SW480 (cell line): ENCODE data around the gene OPCML.

Experiments used
- DNase-seq: peaks from one replicate; pipeline ENCODE4 v3.0.0-alpha.2; 2016; ENCODE audit warnings: low spot score

OPCML gene

DNA sequence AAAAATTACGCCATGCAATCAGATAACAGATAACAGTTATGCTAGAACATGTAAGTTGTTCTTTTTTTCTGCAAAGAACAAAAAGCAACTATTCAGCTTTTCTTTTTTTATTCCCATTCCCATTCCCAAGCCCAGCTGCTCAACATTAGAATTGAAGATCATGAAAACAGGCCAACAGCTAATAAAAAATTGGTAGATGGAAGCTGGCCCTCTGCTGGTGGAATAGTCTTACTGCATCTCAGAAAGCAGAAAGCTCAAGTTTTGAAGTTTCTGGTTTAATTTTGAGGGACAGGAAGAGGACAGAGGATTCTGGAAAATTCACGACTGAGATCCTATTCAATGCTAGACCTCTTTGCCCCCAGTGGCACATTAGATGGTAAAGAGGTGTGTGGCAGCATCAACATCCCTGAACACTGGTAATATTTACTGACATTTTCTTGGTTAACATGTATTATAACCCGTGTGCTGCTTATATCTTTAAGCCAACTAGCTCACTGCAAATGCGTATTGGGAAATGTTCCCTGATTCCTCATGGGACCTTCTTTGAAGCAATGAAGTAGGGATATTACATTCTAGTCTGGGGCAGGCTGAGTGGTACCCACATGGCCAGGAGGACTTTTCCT is 591.2 kb downstream of the OPCML start:
- DNase-seq: peak; percentile 16

DNA sequence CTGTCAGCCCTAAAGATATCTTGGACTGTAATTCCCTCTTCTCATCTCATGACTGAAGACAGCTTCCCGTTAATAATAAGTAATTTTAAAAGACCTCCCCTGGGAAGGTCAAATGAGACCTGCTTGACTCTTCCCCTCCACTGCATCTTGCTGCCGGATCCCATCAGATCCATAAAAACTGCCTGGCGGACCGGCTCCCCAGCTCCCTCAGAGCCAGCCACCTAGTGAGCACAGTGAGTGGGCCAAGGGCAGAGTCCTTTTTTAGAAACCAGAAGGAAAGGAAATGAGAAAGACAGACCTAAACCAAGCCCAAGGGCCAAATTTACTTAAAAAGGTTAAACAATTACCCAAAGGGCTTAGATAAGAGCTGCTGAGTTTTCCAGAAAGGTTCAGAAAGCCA is 595.3 kb downstream of the OPCML start:
- no peak for DNase-seq

DNA sequence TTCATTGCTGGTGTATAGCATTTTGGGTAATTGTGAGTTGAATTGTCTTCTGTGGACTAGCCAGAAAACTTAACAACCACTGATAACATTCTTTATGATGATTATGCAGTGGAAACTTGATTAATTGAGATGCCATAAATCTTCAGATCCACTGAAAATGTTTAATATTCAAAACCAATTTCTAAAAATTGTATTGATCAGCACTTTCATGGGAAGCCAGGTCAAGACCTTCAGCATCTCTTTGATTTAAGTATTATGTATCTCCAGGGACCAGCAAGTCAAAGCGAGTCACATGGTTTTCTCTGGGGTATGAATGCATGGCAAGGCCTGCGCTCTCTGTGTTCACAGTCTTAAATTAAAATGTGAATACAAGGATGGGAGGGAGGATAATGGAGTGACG is 596.9 kb downstream of the OPCML start:
- DNase-seq: no peak

DNA sequence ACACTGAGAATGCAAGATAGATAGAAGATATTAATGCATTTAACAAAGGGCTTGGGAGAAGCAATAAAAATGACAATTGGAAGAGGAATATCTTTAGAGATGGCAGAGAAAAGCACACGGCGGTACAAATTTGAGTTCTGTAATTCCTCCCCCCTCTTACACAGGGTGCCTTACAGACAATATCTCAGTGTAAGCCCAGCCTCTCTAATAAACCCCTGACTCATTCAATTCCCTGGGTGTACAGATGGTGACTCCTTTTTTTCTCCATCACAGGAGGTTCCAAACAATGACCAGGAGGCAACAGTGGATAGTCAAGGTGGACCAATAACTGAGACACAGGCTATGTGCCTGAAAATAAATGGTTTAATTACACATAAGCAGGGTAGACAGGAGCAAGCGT is 598.6 kb downstream of the OPCML start:
- DNase-seq: no peak

DNA sequence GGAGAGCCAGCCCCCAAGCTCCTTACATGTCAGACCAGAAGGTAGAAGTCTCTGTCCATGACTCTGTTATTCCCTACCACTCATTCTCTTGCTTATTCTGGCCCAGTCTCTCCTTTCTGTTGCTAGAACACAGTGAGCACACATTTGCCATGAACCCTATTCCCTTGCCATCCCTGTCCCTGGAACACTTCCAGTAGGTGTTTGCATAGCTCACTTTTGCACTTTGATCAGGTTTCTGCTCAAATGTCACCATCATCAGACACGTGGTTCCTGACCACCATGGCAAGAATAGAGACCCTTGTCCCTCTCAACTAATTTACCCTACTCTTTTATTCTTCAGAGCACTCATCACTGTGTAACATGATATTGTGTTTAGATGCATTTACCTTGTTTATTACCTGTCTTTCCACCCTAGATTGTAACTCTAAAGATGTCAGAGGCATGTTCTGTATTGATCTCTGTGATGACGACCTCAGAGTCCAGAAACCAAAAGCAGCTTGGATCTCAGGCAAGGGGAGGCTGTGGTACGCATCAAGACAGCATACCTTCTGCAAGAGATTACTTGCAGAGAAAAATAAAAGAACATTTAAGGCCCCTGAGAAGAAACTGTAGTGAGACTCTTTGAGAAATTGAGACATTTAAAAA is 606.4 kb downstream of the OPCML start:
- no peak for DNase-seq

DNA sequence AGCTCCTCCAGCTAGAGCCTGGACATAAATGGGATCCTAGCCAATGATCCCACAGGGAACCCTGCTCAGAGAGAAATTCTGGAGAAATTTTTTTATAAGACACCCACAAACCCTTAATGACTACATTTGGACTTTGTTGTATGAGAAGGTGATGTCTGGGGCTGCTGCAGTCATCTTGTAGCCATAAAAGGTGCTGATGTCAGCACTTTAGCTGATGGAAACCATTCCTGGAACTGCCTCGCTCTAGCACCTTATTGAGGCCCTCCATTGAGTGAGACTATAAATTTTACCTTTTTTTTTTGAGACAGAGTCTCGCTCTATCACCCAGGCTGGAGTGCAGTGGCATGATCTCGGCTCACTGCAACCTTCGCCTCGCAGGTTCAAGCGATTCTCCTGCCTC is 610.7 kb downstream of the OPCML start:
- DNase-seq: no peak

DNA sequence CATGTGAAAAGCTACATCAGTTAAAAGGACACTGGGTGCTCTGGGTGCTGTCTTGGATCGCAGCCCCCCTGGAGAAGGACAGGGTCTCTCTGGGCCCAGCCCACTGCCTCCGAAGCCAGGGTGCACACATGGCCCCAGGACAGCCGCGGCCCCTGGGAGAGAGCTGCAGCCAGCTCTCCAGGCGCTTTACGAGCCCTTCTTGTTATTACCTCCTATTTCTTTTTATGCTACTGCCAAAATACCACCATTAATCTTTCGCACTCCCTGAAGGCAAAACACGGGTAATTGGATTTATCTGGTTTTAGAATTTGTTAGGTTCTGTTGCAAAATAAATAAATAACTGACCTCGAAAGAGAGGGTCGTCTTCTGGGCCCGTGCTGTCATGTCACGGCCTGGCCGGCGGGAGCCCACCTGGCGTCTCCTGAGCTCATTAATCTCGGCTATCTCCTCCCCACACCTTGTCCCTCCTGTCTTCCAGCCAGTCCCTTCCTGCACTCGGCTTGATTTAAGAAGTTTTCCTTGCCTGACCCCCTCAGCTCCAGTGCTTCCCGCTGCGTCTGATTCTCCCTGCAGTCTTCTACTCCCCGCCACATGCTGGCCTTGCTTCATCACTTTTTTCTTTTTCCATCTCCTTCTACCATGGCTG is 611.7 kb downstream of the OPCML start:
- DNase-seq: no peak

DNA sequence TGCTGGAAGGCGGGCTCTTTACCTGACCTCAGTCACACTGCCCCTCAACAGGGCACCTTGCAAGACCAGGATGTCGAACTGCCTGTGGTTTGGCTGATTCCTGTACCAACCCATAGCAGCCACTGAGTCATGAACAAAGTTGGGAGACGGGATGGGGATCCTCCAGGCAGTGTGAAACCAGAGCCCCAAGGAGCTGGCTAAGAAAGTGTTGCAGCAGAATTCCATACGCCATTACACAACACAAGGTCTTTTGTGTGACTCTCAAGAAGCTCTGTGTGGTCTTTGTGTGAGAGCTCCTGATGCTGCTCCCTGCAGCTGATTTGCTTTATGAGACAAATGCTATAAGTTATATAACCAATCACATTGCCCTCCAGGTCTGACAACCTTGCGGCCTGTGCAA is 617.7 kb downstream of the OPCML start:
- DNase-seq: no peak

DNA sequence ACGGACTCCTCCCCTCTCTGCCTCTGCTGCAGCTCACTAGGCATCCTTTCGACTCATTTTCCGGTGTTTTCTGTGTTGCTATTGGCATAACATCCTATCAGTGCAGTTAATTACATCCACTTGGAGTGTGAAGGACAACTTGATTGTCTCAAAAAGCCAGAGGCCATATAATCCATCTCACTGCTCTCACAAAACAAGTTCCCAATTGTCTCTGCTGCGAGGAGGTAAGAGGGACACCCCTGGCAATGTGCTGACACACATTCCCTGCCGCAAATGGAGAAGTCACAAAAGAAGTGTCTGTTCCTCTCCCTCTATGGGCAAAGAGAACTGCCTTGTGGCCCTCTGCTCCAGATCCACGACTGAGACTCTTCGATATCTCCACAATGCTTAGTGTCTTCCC is 618.4 kb downstream of the OPCML start:
- DNase-seq: no peak

DNA sequence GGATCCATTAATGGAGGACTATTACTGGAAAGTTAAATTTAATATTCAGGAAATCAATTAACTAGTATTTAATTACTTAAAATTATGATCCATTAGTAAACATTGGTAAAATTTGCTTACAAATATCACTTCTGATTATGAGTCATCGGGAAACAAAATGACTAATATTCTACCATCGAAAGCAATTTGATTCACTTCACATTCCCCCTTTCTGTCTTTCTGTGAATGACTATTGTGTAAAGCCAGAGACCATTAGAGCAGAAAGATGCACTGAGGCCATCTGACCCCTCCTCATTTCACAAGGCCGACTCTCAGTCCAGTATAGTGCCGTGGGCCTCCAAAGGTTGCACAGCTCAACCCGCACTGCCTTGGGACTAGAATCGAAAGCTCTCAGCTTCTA is 619.0 kb downstream of the OPCML start:
- DNase-seq: no peak

DNA sequence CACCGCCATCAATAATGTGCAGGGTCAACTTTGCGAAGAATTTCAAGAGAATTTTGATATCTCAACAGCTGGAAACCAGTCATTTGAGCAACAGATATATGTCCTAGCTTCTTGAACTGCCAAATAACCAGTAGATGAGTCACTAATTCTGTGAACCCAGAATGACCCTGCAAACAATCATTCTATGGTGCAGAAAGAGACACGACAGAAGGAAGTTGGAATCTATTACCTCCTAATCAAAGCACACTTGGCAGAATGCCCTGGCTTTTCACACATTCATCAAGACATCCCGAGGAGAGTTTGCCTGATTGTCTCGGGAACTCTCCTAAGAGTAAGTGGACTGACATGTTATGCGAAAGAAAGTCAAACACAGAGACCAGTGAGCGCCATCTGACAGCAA is 621.1 kb downstream of the OPCML start:
- DNase-seq: peak; percentile 27

DNA sequence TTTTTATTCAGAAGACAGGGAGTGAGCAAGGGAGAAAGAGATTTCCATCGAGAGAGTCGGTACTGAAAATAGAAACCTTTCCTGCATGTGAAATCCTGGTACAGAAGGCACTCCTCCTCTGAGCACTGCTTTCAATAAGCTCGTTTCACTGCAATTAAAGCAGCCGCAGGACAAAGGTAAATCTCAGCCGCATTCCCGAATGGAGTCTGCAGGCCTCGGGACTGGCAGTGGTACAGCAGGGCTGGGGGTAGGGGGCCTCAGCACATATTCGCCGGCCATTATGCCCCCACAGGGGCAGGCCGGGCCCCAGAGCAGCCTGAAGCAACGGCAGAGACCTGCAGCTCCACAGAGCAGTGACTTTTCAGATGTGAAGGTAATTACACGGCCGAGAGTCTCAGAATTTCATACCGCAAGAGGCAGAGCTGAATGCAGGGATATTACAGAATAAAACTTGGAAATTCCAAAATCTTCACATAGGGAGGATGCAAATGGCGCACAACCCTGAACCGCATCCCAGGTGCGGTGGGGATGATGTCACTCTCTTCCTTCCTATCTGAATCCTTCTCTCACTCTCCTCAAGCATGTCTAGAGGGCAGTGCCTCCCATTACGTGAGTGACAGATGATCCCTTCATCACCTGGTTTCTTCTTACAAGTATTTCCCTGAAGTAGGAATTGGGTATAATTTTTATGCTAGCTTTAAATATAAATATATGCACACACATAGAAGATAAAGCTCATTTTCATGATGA is 622.1 kb downstream of the OPCML start:
- no peak for DNase-seq

DNA sequence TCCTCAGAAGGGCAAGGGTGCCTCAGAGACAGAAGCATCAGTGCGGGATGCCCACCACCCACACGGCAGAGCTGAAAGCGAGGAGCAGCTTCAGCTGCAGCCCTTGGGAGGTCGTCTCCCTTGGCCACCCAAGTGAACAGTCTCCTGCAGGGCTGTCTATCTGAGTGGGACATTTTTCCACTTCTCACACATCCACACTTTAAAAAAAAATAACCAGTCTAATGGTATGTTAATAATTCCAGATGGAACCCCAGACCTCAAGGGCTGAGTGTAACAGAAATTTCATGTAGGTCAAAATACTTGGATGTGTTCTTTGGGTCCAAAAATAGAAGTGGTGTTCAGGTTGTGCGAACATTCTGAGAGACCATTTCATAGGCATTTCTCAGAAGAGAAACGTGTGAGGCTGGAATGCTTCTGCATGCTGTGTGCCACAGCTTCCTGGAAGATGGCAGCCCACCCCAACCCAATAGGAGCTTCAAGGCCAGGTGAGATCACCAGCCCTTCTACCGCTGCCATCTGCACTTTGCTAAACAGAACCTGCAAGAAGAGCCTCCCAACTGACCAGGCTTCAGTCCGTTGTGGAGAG is 623.2 kb downstream of the OPCML start:
- no peak for DNase-seq

DNA sequence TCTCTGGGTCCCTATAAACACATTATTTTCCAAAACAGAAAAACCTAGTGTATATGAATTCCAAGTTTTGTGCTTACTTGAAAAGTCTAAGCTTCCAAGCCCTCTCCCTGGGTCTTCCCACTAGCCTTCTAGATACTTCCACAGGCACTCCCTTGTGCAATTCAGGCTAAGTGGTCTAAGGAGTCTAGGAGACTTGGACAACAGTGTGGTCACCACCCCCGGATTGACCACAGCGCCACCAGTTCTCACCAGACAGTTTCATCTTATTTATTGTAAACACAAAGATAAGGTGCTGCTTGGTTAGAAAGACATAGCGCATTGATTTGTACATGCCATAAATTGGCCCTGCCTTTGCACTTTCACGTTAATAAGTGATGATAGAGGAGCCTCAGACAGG is 623.9 kb downstream of the OPCML start:
- no peak for DNase-seq

DNA sequence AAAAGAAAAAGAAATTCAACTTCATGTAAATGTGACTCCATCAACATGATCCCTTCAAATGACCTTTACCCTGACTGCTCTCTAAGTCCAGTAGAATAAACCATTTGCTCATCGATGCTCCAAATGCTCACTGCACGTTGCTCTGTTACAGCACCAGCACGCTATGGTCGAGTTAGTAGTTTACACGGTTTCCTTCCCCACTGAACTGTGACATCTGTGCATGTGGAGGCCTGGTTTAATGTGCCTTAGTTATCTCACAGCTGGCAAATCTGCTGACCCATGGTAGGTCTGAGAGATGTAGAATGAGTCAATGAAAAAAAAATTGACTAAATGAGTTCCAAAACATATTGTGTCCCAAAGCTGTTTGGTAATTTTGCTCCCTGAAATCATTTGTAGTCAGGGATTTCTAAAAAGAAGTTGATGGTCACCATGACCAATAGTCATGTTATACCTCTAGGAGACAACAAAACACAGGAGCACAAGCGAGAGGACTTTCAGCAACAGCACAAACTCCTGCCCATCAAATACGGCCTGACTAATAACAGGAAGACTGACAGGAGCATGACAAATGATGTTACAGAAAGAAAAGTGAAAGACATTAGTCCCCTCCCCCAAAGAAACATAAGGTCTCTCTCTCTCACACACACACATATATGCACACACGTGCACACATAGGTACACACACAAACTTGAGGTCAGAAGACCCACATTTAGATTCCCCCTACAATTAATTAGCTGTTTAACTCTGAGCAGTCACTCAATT is 624.5 kb downstream of the OPCML start:
- no peak for DNase-seq

DNA sequence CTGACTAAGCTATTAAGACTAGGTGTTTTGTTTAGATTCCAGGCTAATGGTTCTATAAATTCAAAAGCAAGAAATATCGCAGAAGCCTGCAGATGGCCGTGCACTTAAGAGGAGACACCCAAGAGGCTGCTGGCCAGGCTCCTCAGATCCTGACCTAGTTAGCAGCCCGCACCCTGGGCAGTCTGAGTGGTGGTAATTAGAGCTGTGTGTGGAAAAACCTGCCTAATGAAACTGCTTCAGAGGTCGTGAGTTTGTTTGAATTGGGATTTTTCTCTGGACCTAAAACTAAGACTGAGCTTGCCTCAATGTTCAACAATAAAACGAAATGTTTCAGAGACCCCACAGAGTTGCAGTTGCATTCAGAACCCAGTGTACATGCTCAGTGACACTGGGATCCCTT is 627.7 kb downstream of the OPCML start:
- no peak for DNase-seq

DNA sequence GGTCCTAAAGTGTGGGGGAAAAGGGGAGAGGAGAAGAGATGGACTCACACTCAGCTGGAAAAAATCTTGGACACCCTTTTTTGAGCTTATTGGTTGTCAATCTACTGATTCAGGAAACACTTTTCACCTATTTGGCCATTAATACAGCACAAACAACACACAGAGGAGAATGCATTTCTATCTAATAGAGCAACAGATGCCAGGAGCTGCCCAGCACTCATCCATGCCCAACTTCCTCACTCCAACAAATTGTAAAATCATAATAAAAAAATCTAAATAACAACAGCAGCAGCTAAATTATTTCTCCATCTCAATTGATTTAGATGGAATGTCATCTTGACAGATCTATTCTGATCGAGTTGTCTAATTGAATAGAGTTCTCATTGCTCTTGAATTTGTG is 628.2 kb downstream of the OPCML start:
- no peak for DNase-seq

DNA sequence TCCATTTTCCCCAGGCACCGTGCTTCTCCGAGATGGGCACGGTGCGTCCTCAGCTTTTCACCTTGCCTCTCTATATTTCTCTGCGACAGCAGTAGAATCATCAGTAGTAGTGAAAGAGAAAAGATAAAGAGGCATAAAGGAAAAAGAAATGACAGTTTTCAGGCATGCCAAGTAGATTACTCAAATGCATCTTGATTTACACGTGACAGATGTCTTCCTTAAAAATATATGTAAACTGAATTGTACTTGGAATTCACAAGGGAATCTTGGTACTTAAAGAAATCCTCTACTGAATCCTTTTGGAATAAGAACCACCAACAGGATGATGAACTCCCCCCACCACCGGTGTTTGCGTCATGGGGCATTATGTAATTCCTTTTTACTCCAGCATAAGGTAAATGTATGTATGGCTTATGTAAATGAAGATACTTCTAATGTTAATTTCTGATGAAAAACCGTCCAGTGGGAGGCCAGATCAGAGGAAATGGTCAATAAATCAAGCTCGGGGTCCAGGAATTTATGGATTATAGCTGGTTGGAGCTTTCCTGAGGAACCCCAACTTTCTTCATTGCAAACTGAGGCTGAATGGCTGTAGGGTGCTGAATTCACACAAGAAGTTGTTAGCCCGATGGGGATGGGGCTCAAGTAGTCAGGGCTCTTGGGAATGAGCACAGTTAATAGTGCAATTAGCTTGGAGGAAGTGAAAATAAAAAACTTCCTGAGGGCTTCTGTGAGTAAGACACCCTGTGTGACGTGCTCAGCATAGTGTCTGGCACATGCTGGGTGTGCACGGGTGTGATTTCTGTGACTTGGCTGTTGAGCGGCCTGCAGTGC is 630.4 kb downstream of the OPCML start:
- DNase-seq: no peak

DNA sequence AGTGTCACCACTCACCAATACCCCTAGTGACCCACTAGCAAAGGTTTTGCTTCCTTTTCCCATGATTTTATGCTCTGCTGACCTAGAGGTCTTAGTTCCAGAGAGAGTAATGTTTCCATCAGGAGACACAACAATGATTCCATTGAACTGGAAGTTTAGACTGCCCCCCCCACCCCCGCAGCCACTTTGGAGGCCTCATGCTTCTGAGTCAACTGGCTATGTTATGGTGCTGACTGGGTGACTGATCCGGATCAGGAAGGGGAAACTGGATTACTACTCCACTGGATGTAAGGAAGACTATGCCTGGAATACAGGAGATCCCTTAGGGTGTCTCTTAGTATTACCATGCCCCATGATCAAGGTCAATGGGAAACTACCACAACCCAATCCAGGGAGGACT is 633.6 kb downstream of the OPCML start:
- DNase-seq: no peak

DNA sequence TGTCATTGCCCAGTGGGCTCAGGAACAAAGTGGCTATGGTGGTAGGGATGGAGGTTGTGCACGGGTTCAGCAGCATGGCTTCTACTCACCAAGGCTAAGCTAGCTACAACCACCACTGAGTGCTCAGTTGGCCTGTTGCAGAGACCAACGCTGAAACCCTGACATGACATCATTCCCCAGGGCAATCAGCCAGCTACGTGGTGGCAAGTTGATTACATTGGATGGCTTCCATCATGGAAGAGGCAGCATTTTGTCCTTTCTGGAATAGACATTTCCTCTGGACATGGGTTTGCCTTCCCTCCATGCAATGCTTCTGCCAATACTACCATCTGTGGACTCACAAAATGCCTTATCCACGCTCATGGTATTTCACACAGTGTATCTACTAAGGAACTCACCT is 634.3 kb downstream of the OPCML start:
- DNase-seq: no peak

DNA sequence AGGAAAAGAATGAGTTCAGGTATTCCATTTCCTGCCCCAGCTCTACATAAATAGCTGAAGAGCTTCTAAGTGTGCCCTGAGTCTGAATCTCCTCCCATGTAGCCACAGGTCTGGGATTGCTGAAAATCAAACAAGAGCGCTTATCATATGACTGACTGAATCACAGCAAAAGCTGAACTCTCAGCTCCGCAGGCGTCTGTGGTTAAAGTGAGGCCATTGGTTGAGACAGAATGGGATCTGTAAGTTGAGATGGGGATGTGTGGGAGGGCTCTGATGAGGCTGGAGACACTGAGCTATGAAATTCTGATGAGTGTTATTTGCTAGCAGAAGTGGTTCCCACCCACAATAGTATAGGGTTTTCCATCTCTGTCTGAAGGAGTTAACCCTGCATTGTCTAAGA is 637.0 kb downstream of the OPCML start:
- no peak for DNase-seq
